ENCODE data around the gene TM4SF18. TPM values are rescaled to one million over a fixed set of nuclear protein-coding genes. Genes with fewer than 3 reads are reported as not detected.

TM4SF18 gene
- total RNA-seq, 1 donor from 2014 or later: 6.5 TPM

- H3K9me3 ChIP-seq: no peaks in the 10 kb centered on the region
- peaks cover 4% of the 10 kb centered on the region for H3K4me1 ChIP-seq
- no peak for DNase-seq
- TF ChIP-seq, protein P1, sequence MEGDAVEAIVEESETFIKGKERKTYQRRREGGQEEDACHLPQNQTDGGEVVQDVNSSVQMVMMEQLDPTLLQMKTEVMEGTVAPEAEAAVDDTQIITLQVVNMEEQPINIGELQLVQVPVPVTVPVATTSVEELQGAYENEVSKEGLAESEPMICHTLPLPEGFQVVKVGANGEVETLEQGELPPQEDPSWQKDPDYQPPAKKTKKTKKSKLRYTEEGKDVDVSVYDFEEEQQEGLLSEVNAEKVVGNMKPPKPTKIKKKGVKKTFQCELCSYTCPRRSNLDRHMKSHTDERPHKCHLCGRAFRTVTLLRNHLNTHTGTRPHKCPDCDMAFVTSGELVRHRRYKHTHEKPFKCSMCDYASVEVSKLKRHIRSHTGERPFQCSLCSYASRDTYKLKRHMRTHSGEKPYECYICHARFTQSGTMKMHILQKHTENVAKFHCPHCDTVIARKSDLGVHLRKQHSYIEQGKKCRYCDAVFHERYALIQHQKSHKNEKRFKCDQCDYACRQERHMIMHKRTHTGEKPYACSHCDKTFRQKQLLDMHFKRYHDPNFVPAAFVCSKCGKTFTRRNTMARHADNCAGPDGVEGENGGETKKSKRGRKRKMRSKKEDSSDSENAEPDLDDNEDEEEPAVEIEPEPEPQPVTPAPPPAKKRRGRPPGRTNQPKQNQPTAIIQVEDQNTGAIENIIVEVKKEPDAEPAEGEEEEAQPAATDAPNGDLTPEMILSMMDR (IDR thresholded peaks at IDR 0.05): no peak
- H3K27me3 ChIP-seq (ENCODE audit: low read depth): no peaks in the 10 kb centered on the region
- no peak overlapping the region for H3K27ac ChIP-seq
- ATAC-seq: no peak
- H3K4me3 ChIP-seq: no peak overlapping the region
- H3K36me3 ChIP-seq: no peaks in the 10 kb centered on the region
- intact Hi-C loops (cut with DNase I): no loop called here
These were observed 44.8 kb downstream of the TM4SF18 start for GRCh38 chr3:149288655-149289054.

DNA sequence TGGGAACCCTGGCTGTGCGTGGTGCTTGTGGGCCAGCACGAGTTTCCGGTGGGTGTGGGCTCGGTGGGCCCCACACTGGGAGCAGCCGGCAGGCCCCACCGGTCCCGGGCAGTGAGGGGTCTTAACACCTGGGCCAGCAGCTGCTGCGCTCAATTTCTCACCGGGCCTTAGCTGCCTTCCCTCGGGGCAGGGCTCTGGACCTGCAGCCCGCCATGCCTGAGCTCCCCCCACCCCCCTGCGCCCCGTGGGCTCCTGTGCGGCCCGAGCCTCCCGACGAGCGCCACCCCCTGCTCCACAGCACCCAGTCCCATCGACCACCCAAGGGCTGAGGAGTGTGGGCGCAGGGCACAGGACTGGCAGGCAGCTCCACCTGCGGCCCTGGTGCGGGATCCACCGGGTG is 49.4 kb downstream of the TM4SF18 start:
- Histone ChIP-seq H3K4me1 (peaks cover 6% of the 10 kb centered on the region), H3K36me3 (no peaks in the 10 kb centered on the region), H3K9me3 (no peaks in the 10 kb centered on the region), H3K27ac (no peak overlapping the region), H3K4me3 (no peak overlapping the region), H3K27me3 (ENCODE audit: low read depth) (no peaks in the 10 kb centered on the region)
- intact Hi-C loops (cut with DNase I): no loop called here
- no peak for ATAC-seq
- TF ChIP-seq, protein P1 (IDR thresholded peaks at IDR 0.05): no peak
- no peak for DNase-seq

- ATAC-seq (peak in 1 of 2 donors; percentile 16), DNase-seq (no peak)
- no peaks in the 10 kb centered on the region for H3K27me3 ChIP-seq (ENCODE audit: low read depth)
- peaks cover 6% of the 10 kb centered on the region for H3K4me1 ChIP-seq
- no peak overlapping the region for H3K4me3 ChIP-seq
- no peaks in the 10 kb centered on the region for H3K9me3 ChIP-seq
- intact Hi-C loops (cut with DNase I): no loop called here
- no peak overlapping the region for H3K27ac ChIP-seq
- TF ChIP-seq, protein P1 (IDR thresholded peaks at IDR 0.05): no peak
- H3K36me3 ChIP-seq: no peaks in the 10 kb centered on the region
These were observed 50.0 kb downstream of the TM4SF18 start for GRCh38 chr3:149283401-149283800.

DNA sequence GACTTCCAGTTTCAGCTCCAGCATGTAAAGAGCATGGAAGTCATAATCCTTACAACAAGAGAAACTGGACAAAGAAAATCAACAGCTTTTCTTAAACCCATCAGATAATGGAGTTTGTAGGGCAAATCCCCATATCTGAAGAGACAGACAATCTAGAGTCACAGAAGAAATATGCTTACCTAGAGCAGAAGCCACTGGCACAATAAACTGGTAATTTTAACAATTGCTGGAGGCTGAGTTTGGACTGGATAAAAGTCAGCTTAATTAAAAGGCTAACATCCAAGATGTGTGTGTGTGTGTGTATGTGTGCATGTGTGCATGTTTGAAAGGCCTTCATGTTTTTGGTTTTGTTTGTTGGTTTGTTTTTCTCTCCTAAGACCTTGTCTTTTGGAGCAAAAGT is 50.6 kb downstream of the TM4SF18 start:
- no peaks in the 10 kb centered on the region for H3K27me3 ChIP-seq (ENCODE audit: low read depth)
- H3K36me3 ChIP-seq: no peaks in the 10 kb centered on the region
- H3K4me1 ChIP-seq: peaks cover 7% of the 10 kb centered on the region
- no peak overlapping the region for H3K4me3 ChIP-seq
- ATAC-seq: no peak
- intact Hi-C loops (cut with DNase I): no loop called here
- TF ChIP-seq, protein P1 (IDR thresholded peaks at IDR 0.05): no peak
- H3K9me3 ChIP-seq: no peaks in the 10 kb centered on the region
- DNase-seq: no peak
- H3K27ac ChIP-seq: no peak overlapping the region

DNA sequence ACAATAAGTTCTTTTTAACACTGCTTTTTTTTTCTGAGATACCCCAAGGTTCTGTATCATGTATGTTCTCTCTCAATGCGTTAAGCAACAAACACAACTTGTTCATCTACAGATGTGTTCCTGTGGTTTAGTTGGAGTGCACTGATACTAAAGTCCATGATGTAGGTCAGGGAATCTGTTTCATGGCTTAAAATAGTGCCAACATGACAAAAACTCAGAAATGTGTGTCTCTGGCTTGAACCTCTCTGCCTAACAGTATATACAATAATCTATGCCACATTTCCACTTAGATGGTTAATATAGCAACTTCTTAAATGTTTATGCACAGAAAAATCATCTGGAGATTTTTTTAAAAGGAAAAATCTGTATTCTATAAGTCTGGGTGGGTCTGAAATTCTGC is 51.1 kb downstream of the TM4SF18 start:
- H3K4me3 ChIP-seq: no peak overlapping the region
- H3K9me3 ChIP-seq: no peaks in the 10 kb centered on the region
- H3K4me1 ChIP-seq: peaks cover 12% of the 10 kb centered on the region
- TF ChIP-seq, protein P1 (IDR thresholded peaks at IDR 0.05): no peak
- no peaks in the 10 kb centered on the region for H3K27me3 ChIP-seq (ENCODE audit: low read depth)
- DNase-seq (no peak), ATAC-seq (no peak)
- no peak overlapping the region for H3K27ac ChIP-seq
- no peaks in the 10 kb centered on the region for H3K36me3 ChIP-seq
- intact Hi-C loops (cut with DNase I): no loop called here
